Spleen (tissue), 11 donors: ENCODE data around the gene ARID5A. TPM values are rescaled to one million over a fixed set of nuclear protein-coding genes. Genes with fewer than 3 reads are reported as not detected.

ENCODE experiments used
- DNase-seq: peaks from one replicate; pipeline ENCODE4 v3.0.0-alpha.2; 2020
- H3K27ac ChIP-seq, 8 donors: fragments of 200-600 bp; sonication (generic) in 7 of 8; 1 replicate in 4 of 8; 2 replicates in 4 of 8; pipeline versions ENCODE4 v1.5.0 to v1.8.0; 2016 to 2021; ENCODE audit warnings: inconsistent platforms in 4 of 8, mild to moderate bottlenecking in 4 of 8, moderate library complexity in 1 of 8
- H3K27me3 ChIP-seq, 7 donors: fragments of 200-600 bp; sonication (generic) in 6 of 7; replicated peaks in 1 of 7; 1 replicate in 4 of 7; 2 replicates in 3 of 7; pipeline versions ENCODE4 v1.5.0 to v1.8.0; 2016 to 2021; ENCODE audit warnings: inconsistent platforms in 3 of 7, mild to moderate bottlenecking in 1 of 7
- H3K36me3 ChIP-seq, 6 donors: fragments of 200-600 bp; sonication (generic) in 5 of 6; 1 replicate in 4 of 6; 2 replicates in 2 of 6; pipeline versions ENCODE4 v1.5.0 to v1.8.0; 2016 to 2021; ENCODE audit warnings: inconsistent platforms in 2 of 6
- H3K4me1 ChIP-seq, 6 donors: fragments of 200-600 bp; sonication (generic) in 5 of 6; 1 replicate in 3 of 6; 2 replicates in 3 of 6; pipeline versions ENCODE4 v1.5.0 to v1.8.0; 2016 to 2021; ENCODE audit warnings: inconsistent platforms in 3 of 6
- H3K4me3 ChIP-seq, 8 donors: fragments of 200-600 bp; sonication (generic) in 7 of 8; 1 replicate in 4 of 8; 2 replicates in 4 of 8; pipeline versions ENCODE4 v1.5.0 to v1.8.0; 2016 to 2021; ENCODE audit warnings: inconsistent platforms in 4 of 8, mild to moderate bottlenecking in 4 of 8, moderate library complexity in 2 of 8
- H3K9me3 ChIP-seq, 8 donors: fragments of 200-600 bp; sonication (generic) in 7 of 8; 1 replicate in 4 of 8; 2 replicates in 4 of 8; pipeline versions ENCODE4 v1.5.0 to v1.8.0; 2016 to 2021; ENCODE audit warnings: inconsistent platforms in 4 of 8
- CTCF ChIP-seq, 11 experiments: fragments of 200-600 bp in 7 of 11; fragments of 450-650 bp in 4 of 11; sonication (generic) in 4 of 11; IDR thresholded peaks in 8 of 11; conservative IDR thresholded peaks in 3 of 11; 1 replicate in 7 of 11; 2 replicates in 4 of 11; pipeline versions ENCODE4 v1.4.0 to v1.8.0; 2016 to 2021; ENCODE audit warnings: antibody characterized with exemption in 11 of 11, inconsistent platforms in 4 of 11, mild to moderate bottlenecking in 1 of 11
- POLR2A ChIP-seq, 3 donors: fragments of 450-650 bp; IDR thresholded peaks; one replicate each; pipeline ENCODE4 v1.5.1; 2017; ENCODE audit warnings: antibody characterized with exemption in 3 of 3, mild to moderate bottlenecking in 1 of 3
- POLR2AphosphoS5 ChIP-seq, 3 donors: sonication (generic); formaldehyde crosslinking; IDR thresholded peaks; one replicate each; pipeline ENCODE4 v1.5.1; 2017; ENCODE audit warnings: antibody characterized with exemption in 3 of 3
- WGBS, 5 donors: extraction: QIAGEN DNeasy Blood & Tissue Kit in 3 of 5; methylation state at CpG; one replicate each; pipeline versions ENCODE4 v1.1.5 to v1.1.7; 2013 to 2018; 5-methylcytosine and 5-hydroxymethylcytosine counted together
- intact Hi-C: fragments of 100-400 bp; cut with DNase I; formaldehyde crosslinking; loops from one replicate; pipeline ENCODE4 v1.15.0; 2023; ENCODE audit warnings: low total_unique reads
- polyA plus RNA-seq, 3 donors: library from polyadenylated mRNA; stranded (reverse); fragments of 200-250 nt; gene quantifications; one replicate each; pipeline ENCODE4 v1.2.1, GENCODE V29; 2013
- total RNA-seq, 7 donors: library from RNA; depleted of rRNA in 3 of 7; stranded (reverse); fragments of >200 nt in 3 of 7; fragmentation: NEBNext Ultra II Directional in 4 of 7; extraction: Animal tissue kit (Norgen Biotek cat#: 25700) in 4 of 7; gene quantifications; one replicate each; pipeline versions ENCODE4 v1.1.0 to v1.2.1, GENCODE V29; 2016 to 2021
- donor health status: healthy with polysubstance abuse.
- donor health status: DM: no; HTN: no; CAD: no; lungs with moderate emphysema.
- donor health status: DM: no; HTN: no; CAD: no.
- donor health status: Bipolar disorder and iron deficiency.
- donor health status: healthy.
- donor health status: DM: no; HTN: no; CAD: no.
- donor health status: DM: yes; HTN: yes; CAD: no.

The ARID5A gene
- total and polyA plus RNA-seq, 10 donors, result 30.8 to 121 (median 48.9) TPM

GRCh38 chr2:96521219-96521618 is 15.3 kb upstream of the ARID5A start:
- H3K4me1 ChIP-seq, result peaks cover 0 to 32% (median 13%) of the 10 kb centered on the region in 6 donors
- no peaks in the 10 kb centered on the region for H3K27me3 ChIP-seq
- no peak overlapping the region for H3K27ac ChIP-seq
- no peak overlapping the region for H3K4me3 ChIP-seq
- intact Hi-C loops, result no loop called here
- peaks cover 0 to 14% (median 13%) of the 10 kb centered on the region in 8 donors for H3K9me3 ChIP-seq
- TF ChIP-seq POLR2A (IDR thresholded peaks at IDR 0.05) (no peak), POLR2AphosphoS5 (IDR thresholded peaks at IDR 0.05) (no peak), CTCF (IDR thresholded peaks at IDR 0.05 in 8 of 11, conservative IDR thresholded peaks at IDR 0.05 in 3 of 11) (no peak)
- no peak for DNase-seq
- no peaks in the 10 kb centered on the region for H3K36me3 ChIP-seq
- 67 to 79% (median 78%) methylated on average over 2 of the region's 2 CpGs for WGBS, 5 donors

GRCh38 chr2:96522304-96523203 is 14.0 kb upstream of the ARID5A start:
- no peaks in the 10 kb centered on the region for H3K36me3 ChIP-seq
- H3K27me3 ChIP-seq, result no peaks in the 10 kb centered on the region
- H3K9me3 ChIP-seq, result peaks cover 0 to 2% (median under 1%) of the 10 kb centered on the region in 8 donors
- DNase-seq, result no peak
- 69 to 82% (median 76%) methylated on average over 9 of the region's 9 CpGs for WGBS, 5 donors
- peaks cover 4 to 45% (median 24%) of the 10 kb centered on the region in 6 donors for H3K4me1 ChIP-seq
- no peak overlapping the region for H3K27ac ChIP-seq
- H3K4me3 ChIP-seq, result no peak overlapping the region
- intact Hi-C loops, result no loop called here
- TF ChIP-seq CTCF (IDR thresholded peaks at IDR 0.05 in 8 of 11, conservative IDR thresholded peaks at IDR 0.05 in 3 of 11) (no peak), POLR2AphosphoS5 (IDR thresholded peaks at IDR 0.05) (no peak), POLR2A (IDR thresholded peaks at IDR 0.05) (no peak)

DNA sequence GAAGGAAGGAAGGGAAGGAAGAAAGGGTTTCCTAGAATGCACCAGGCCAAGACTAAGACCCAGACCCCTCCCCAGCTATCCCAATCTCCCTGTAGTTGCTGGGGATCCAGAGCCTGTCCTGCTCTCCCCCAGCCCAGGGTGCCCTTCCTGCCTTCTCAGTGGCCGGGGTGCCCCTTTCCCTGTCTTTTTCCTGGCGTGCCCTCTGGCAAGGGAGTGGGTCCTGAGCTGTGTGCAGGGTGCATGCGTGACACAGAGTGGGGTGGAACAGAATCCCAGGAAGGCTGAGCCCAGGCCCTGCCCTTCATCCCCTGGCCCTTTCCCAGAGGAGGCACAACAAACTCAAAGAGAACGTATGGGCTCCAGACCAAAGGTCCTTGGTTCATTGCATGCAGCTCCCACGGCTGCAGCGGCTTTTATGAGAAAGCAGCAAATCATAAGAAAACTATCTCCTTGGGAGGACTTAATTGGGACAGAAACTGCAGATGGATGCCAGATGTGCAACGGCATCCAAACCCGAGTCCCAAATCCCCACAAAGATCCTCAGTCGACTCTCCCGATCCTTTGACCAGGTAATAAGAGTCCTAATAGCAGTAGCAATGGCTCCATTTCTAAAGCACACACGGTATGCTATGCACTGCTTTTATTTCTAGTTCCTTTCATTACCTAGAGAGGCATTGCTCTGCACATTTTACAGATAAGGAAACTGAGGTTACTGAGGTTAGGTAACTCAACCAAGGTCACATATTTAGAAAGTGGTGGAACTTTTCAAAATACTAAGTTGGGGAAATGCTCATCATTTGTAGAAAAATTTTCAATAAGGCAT is 12.7 kb upstream of the ARID5A start:
- no peaks in the 10 kb centered on the region for H3K36me3 ChIP-seq
- H3K4me1 ChIP-seq, result peaks cover 17 to 58% (median 37%) of the 10 kb centered on the region in 6 donors
- H3K27ac ChIP-seq, result no peak overlapping the region
- no peak for DNase-seq
- H3K9me3 ChIP-seq, result no peaks in the 10 kb centered on the region
- no peak overlapping the region for H3K4me3 ChIP-seq
- 52 to 76% (median 69%) methylated on average over 11 of the region's 11 CpGs for WGBS, 5 donors
- intact Hi-C loops, result no loop called here
- no peaks in the 10 kb centered on the region for H3K27me3 ChIP-seq
- TF ChIP-seq POLR2AphosphoS5 (IDR thresholded peaks at IDR 0.05) (no peak), POLR2A (IDR thresholded peaks at IDR 0.05) (no peak), CTCF (IDR thresholded peaks at IDR 0.05 in 8 of 11, conservative IDR thresholded peaks at IDR 0.05 in 3 of 11) (no peak)
